HEK293T (cell line): ENCODE measurements around the gene CNGA3.

Source experiments
- ARNT ChIP-seq: fragments of 450-650 bp; IDR thresholded peaks from 2 replicates; pipeline ENCODE4 v1.6.1; 2017; ENCODE audit warnings: mild to moderate bottlenecking
- CTBP1 ChIP-seq: fragments of 450-650 bp; IDR thresholded peaks from 2 replicates; pipeline ENCODE4 v1.6.1; 2016; ENCODE audit warnings: borderline replicate concordance
- FOXA1 ChIP-seq: fragments of 450-650 bp; IDR thresholded peaks from 2 replicates; pipeline ENCODE4 v1.6.1; 2016; ENCODE audit warnings: mild to moderate bottlenecking
- FOXK2 ChIP-seq: fragments of 450-650 bp; IDR thresholded peaks from 2 replicates; pipeline ENCODE4 v1.6.1; 2016; ENCODE audit warnings: mild to moderate bottlenecking
- HDGF ChIP-seq: fragments of 450-650 bp; IDR thresholded peaks from 2 replicates; pipeline ENCODE4 v1.6.1; 2017; ENCODE audit warnings: antibody characterized with exemption, borderline replicate concordance
- NFRKB ChIP-seq: fragments of 450-650 bp; IDR thresholded peaks from 2 replicates; pipeline ENCODE4 v1.6.1; 2016; ENCODE audit warnings: mild to moderate bottlenecking, moderate library complexity
- SP1 ChIP-seq: fragments of 450-650 bp; IDR thresholded peaks from 2 replicates; pipeline ENCODE4 v1.6.1; 2017
- ZNF384 ChIP-seq: fragments of 450-650 bp; IDR thresholded peaks from 2 replicates; pipeline ENCODE4 v1.6.1; 2016

DNA sequence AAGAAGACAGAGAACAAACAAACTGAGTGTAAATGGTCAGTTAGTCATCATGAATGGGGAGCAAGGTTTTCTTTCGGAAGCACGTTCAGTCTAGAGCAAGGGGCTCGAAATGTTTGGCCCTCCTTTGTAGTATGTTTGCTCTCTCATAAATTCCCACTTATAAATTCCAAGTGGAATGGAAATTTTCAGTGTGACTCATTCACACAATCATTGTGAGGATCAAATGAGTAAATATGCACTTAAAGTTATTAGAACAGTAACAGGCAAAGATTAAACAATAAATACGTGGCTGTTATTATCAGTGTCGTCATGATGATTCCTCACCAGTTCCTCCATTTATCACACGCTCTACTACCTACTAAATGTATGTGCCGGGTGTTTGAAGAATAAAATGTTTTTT, 10.5 kb downstream of the CNGA3 start:
- TF ChIP-seq HDGF (no peak), FOXA1 (no peak), ARNT (no peak), SP1 (no peak), FOXK2 (no peak), ZNF384 (no peak), CTBP1 (no peak), NFRKB (no peak)
